ENCODE results near the gene UBFD1. TPM values are rescaled to one million over a fixed set of nuclear protein-coding genes. Genes with fewer than 3 reads are reported as not detected.
"Not testable (repeated sequence)": the region's sequence is repeated elsewhere in the genome, so short reads cannot be mapped to it uniquely, and the experiment has no call there.

The UBFD1 gene
- total RNA-seq, 2 experiments from 2014 or later, result 51.8 to 54.1 TPM

GRCh38 chr16:23609929-23610328 is 52.4 kb downstream of the UBFD1 start:
- Mint-ChIP-seq H3K4me3 (no peak overlapping the region), H3K27me3 (no peaks in the 10 kb centered on the region), H3K4me1 (ENCODE audit: low read depth) (no peaks in the 10 kb centered on the region), H3K27ac (no peak overlapping the region), H3K36me3 (ENCODE audit: low read depth) (peaks cover 19% of the 10 kb centered on the region), H3K9me3 (no peaks in the 10 kb centered on the region)
- intact Hi-C loops (cut with micrococcal nuclease), result no loop called here
- POLR2A ChIA-PET, result interaction anchor here (0.7 kb wide), 1 partner anchor 15 kb away, joined by 3 read pairs; no protein-coding TSS in a partner anchor
- TF ChIP-seq, protein P1, sequence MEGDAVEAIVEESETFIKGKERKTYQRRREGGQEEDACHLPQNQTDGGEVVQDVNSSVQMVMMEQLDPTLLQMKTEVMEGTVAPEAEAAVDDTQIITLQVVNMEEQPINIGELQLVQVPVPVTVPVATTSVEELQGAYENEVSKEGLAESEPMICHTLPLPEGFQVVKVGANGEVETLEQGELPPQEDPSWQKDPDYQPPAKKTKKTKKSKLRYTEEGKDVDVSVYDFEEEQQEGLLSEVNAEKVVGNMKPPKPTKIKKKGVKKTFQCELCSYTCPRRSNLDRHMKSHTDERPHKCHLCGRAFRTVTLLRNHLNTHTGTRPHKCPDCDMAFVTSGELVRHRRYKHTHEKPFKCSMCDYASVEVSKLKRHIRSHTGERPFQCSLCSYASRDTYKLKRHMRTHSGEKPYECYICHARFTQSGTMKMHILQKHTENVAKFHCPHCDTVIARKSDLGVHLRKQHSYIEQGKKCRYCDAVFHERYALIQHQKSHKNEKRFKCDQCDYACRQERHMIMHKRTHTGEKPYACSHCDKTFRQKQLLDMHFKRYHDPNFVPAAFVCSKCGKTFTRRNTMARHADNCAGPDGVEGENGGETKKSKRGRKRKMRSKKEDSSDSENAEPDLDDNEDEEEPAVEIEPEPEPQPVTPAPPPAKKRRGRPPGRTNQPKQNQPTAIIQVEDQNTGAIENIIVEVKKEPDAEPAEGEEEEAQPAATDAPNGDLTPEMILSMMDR (IDR thresholded peaks at IDR 0.05), result no peak
- ATAC-seq, result no peak
- DNase-seq, result no peak
- CTCF ChIA-PET, result interaction anchor here (0.6 kb wide), 1 partner anchor 28 kb away, joined by 4 read pairs; no protein-coding TSS in a partner anchor

GRCh38 chr16:23610905-23611304 is 53.4 kb downstream of the UBFD1 start:
- H3K27ac Mint-ChIP-seq; H3K27me3 Mint-ChIP-seq; CTCF ChIA-PET; H3K9me3 Mint-ChIP-seq; DNase-seq; H3K4me3 Mint-ChIP-seq; ATAC-seq; H3K4me1 Mint-ChIP-seq (ENCODE audit: low read depth); POLR2A ChIA-PET; intact Hi-C loops (cut with micrococcal nuclease): not testable (repeated sequence)
- peaks cover 18% of the 10 kb centered on the region for H3K36me3 Mint-ChIP-seq (ENCODE audit: low read depth)

DNA sequence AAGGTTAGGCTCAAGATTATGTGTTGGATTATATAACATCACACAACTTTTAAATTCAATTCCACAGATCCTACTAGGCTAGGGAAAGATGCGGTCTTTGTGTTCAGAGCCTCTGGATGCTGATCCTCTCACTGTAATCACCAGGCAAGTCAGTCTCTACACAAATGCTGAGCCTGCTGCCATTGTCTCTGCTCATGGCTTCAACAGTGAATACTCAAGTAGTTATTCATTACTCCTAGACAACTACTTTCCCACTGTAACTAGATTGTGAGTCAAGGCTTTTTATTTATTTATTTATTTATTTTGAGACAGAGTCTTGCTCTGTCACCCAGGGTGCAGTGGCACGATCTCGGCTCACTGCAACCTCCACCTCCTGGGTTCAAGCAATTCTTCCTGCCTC is 54.4 kb downstream of the UBFD1 start:
- Mint-ChIP-seq H3K9me3 (no peaks in the 10 kb centered on the region), H3K4me1 (ENCODE audit: low read depth) (no peaks in the 10 kb centered on the region), H3K36me3 (ENCODE audit: low read depth) (peaks cover 22% of the 10 kb centered on the region), H3K4me3 (no peak overlapping the region), H3K27ac (no peak overlapping the region), H3K27me3 (no peaks in the 10 kb centered on the region)
- ATAC-seq, result no peak
- no peak for DNase-seq
- POLR2A ChIA-PET, result no interaction called here
- CTCF ChIA-PET, result no interaction called here
- TF ChIP-seq, protein P1 (IDR thresholded peaks at IDR 0.05), result no peak
- intact Hi-C loops (cut with micrococcal nuclease), result no loop called here

- Mint-ChIP-seq H3K27ac (no peak overlapping the region), H3K9me3 (no peaks in the 10 kb centered on the region), H3K36me3 (ENCODE audit: low read depth) (peaks cover 31% of the 10 kb centered on the region), H3K4me1 (ENCODE audit: low read depth) (no peaks in the 10 kb centered on the region), H3K4me3 (no peak overlapping the region), H3K27me3 (no peaks in the 10 kb centered on the region)
- CTCF ChIA-PET, result interaction anchor here (0.9 kb wide), 1 partner anchor 27 kb away, joined by 3 read pairs; no protein-coding TSS in a partner anchor
- ATAC-seq (no peak), DNase-seq (no peak)
- TF ChIP-seq, protein P1 (IDR thresholded peaks at IDR 0.05), result no peak
- POLR2A ChIA-PET, result no interaction called here
- intact Hi-C loops (cut with micrococcal nuclease), result no loop called here
Measured at GRCh38 chr16:23615805-23616204, 58.3 kb downstream of the UBFD1 start.

Other genes with a start within 250 kb of the UBFD1 start
- 10 to 100 TPM; 16.4 to 16.7 TPM for gene COG7, start 104.5 kb upstream of the UBFD1 start, total RNA-seq
- gene GGA2, start 47.2 kb upstream of the UBFD1 start, total RNA-seq, result 10 to 100 TPM; 91.0 to 96.9 TPM
- 10 to 100 TPM; 25.7 to 29.1 TPM for gene EARS2, start 377 bp upstream of the UBFD1 start, total RNA-seq
- gene NDUFAB1, start 38.6 kb downstream of the UBFD1 start, total RNA-seq, result 100 to 1,000 TPM; 157 to 162 TPM
- 10 to 100 TPM; 22.9 to 24.0 TPM for gene PALB2, start 83.6 kb downstream of the UBFD1 start, total RNA-seq
- gene DCTN5, start 83.7 kb downstream of the UBFD1 start, total RNA-seq, result 10 to 100 TPM; 51.3 to 54.1 TPM
- gene PLK1, start 121.2 kb downstream of the UBFD1 start, total RNA-seq, result 10 to 100 TPM; 85.8 to 87.9 TPM
- gene ERN2, start 155.5 kb downstream of the UBFD1 start, total RNA-seq, result not detected
- gene CHP2, start 197.3 kb downstream of the UBFD1 start, total RNA-seq, result not detected

All from activated CD8-positive, alpha-beta T cell treated with anti-CD3 and anti-CD28 coated beads for 36 hours (primary cell).